H1 (cell line): ENCODE measurements around the gene MVP. TPM values are rescaled to one million over a fixed set of nuclear protein-coding genes. Genes with fewer than 3 reads are reported as not detected.

Experiments used
- HDAC6 ChIP-seq: IDR thresholded peaks from one replicate; pipeline ENCODE4 v1.7.1; 2012; ENCODE audit warnings: low read depth, mild to moderate bottlenecking, inconsistent platforms, low read length, moderate library complexity
- POLR2A ChIP-seq, 2 experiments: IDR thresholded peaks; 1 replicate in 1 of 2; 2 replicates in 1 of 2; pipeline ENCODE4 v1.6.1; 2011; ENCODE audit warnings: low read depth in 2 of 2, low read length in 2 of 2, mild to moderate bottlenecking in 2 of 2; ENCODE audit errors: control extremely low read depth in 1 of 2
- SIRT6 ChIP-seq: IDR thresholded peaks from one replicate; pipeline ENCODE4 v1.7.1; 2012; ENCODE audit warnings: low read length, inconsistent platforms
- polyA plus RNA-seq, 7 experiments: library from polyadenylated mRNA; depleted of rRNA in 3 of 7; stranded (reverse) in 5 of 7; unstranded in 2 of 7; fragments of >200 nt in 5 of 7; fragments of 200-250 nt in 2 of 7; gene quantifications; 1 replicate in 5 of 7; 2 replicates in 1 of 7; 4 replicates in 1 of 7; pipeline versions ENCODE4 v1.2.1 to v1.2.3, GENCODE V29; 2011 to 2013; ENCODE audit warnings: missing spikeins in 2 of 7, mixed read lengths in 2 of 7
- total RNA-seq: library from RNA; stranded (reverse); fragmentation: NEBNext Ultra II Directional; extraction: Animal tissue kit (Norgen Biotek cat#: 25700); gene quantifications from 2 replicates; pipeline ENCODE4 v1.2.1, GENCODE V29; 2021

The MVP gene
- total and polyA plus RNA-seq, 2 of the 8 experiments (the other 6 are each of a cell fraction or from before 2014, with no cell fraction given): 1.9 TPM

DNA sequence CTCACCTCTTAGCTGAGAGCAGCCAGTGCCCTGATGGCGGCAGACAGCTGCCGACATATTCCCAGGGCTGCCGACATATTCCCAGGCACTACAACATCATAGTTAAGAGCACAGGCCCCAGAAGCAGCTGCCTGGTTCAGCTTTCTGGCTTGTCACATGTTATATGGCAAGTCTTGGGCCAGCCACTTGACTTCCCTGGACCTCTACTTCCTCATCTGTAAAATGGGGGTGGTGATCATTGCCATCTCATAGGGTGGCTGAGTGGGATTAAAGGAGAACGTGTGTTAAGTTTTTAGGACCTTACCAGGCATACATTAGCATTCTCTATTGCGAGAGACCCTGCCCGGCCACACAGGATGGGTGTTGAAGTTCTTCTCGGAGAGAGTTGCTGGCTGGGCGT is 23.7 kb downstream of the MVP start (continued):
- TF ChIP-seq HDAC6 (no peak), SIRT6 (no peak), POLR2A (IDR thresholded peaks at IDR 0.05; ENCODE audit: control extremely low read depth in 1 of 2, low read depth in 2 of 2, low read length in 2 of 2) (no peak)
